ENCODE measurements around the gene LRG1.

- TF ChIP-seq MAX (IDR thresholded peaks at IDR 0.05; ENCODE audit: low read depth, low read length) (no peak), ZNF274 (IDR thresholded peaks at IDR 0.05; ENCODE audit: insufficient read depth, insufficient read length) (no peak)
Observed at GRCh38 chr19:4525563-4526002, 14.3 kb downstream of the LRG1 start.
